Embryonic facial prominence (tissue), 1 donor: Measurements from ENCODE around the gene HOMER3.
A peak's percentile ranks its signal among the peaks of the same experiment; 100 is the strongest.
"Not testable (repeated sequence)": the region's sequence is repeated elsewhere in the genome, so short reads cannot be mapped to it uniquely, and the experiment has no call there.

Experiments
- DNase-seq: peaks from one replicate; pipeline ENCODE4 v3.0.0-alpha.2; 2016; ENCODE audit errors: extremely low spot score

The HOMER3 gene

GRCh38 chr19:18922228-18922985 is 18.6 kb downstream of the HOMER3 start:
- DNase-seq = no peak

- DNase-seq = no peak
Observed at GRCh38 chr19:18921593-18921992, 19.4 kb downstream of the HOMER3 start.

- no peak for DNase-seq
Observed at GRCh38 chr19:18920400-18920799, 20.6 kb downstream of the HOMER3 start.

- no peak for DNase-seq
Observed at GRCh38 chr19:18919900-18920214, 21.2 kb downstream of the HOMER3 start.

GRCh38 chr19:18919086-18919899 is 21.7 kb downstream of the HOMER3 start, which contains the start of the genes COPE and DDX49:
TSS of gene COPE (minus strand) at chr19:18919387. CDS start at chr19:18919348, 39 bp downstream.
TSS of gene DDX49 (plus strand) at chr19:18919715. CDS start at chr19:18919742, 27 bp downstream.
- peak; percentile 100 for DNase-seq

- not testable (repeated sequence) for DNase-seq
Observed at GRCh38 chr19:18917593-18917992, 23.4 kb downstream of the HOMER3 start.

- no peak for DNase-seq
Observed at GRCh38 chr19:18915639-18916038, 25.4 kb downstream of the HOMER3 start.

GRCh38 chr19:18913466-18913865 is 27.6 kb downstream of the HOMER3 start:
- no peak for DNase-seq

- no peak for DNase-seq
Observed at GRCh38 chr19:18912933-18913332, 28.1 kb downstream of the HOMER3 start.

- no peak for DNase-seq
Observed at GRCh38 chr19:18910801-18911436, 30.1 kb downstream of the HOMER3 start.

GRCh38 chr19:18910010-18910409 is 31.0 kb downstream of the HOMER3 start:
- DNase-seq = no peak

- DNase-seq = no peak
Observed at GRCh38 chr19:18908917-18909619, 31.9 kb downstream of the HOMER3 start.

- DNase-seq = no peak
Observed at GRCh38 chr19:18906605-18907519, 34.2 kb downstream of the HOMER3 start.

- DNase-seq = no peak
Observed at GRCh38 chr19:18905513-18906236, 35.3 kb downstream of the HOMER3 start.

GRCh38 chr19:18905058-18905456 is 36.0 kb downstream of the HOMER3 start:
- DNase-seq = no peak

GRCh38 chr19:18904334-18905057 is 36.5 kb downstream of the HOMER3 start:
- DNase-seq = no peak

- DNase-seq = no peak
Observed at GRCh38 chr19:18903156-18904037, 37.6 kb downstream of the HOMER3 start.

- not testable (repeated sequence) for DNase-seq
Observed at GRCh38 chr19:18902519-18902918, 38.5 kb downstream of the HOMER3 start.
